ENCODE results near the gene KRT222.

- TF ChIP-seq, protein P1, sequence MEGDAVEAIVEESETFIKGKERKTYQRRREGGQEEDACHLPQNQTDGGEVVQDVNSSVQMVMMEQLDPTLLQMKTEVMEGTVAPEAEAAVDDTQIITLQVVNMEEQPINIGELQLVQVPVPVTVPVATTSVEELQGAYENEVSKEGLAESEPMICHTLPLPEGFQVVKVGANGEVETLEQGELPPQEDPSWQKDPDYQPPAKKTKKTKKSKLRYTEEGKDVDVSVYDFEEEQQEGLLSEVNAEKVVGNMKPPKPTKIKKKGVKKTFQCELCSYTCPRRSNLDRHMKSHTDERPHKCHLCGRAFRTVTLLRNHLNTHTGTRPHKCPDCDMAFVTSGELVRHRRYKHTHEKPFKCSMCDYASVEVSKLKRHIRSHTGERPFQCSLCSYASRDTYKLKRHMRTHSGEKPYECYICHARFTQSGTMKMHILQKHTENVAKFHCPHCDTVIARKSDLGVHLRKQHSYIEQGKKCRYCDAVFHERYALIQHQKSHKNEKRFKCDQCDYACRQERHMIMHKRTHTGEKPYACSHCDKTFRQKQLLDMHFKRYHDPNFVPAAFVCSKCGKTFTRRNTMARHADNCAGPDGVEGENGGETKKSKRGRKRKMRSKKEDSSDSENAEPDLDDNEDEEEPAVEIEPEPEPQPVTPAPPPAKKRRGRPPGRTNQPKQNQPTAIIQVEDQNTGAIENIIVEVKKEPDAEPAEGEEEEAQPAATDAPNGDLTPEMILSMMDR (IDR thresholded peaks at IDR 0.05), result no peak
- TF ChIP-seq POLR2AphosphoS5 (IDR thresholded peaks at IDR 0.05), result no peak
- TF ChIP-seq POLR2A (IDR thresholded peaks at IDR 0.05), result no peak
Measured at GRCh38 chr17:40637931-40638330, 27.0 kb downstream of the KRT222 start.

Data from prostate gland (tissue), 2 donors.